NOMO-1 treated with dmso at 0.1 percent for 144 hours (cell line): ENCODE measurements around the gene ETFB.

Experiments
- DNase-seq: peaks from one replicate; lab custom pipeline; 2025; ENCODE audit not compliant: unreplicated experiment; lab: John Stamatoyannopoulos, UW

Gene ETFB

GRCh38 chr19:51372649-51373504 is 6.7 kb upstream of the ETFB start, which contains the start of gene NKG7:
Gene NKG7, minus strand, starts transcription at chr19:51372654. Its CDS starts 119 bp downstream, at chr19:51372535.
- peak; percentile 95 for DNase-seq

GRCh38 chr19:51372021-51372648 is 5.9 kb upstream of the ETFB start:
- no peak for DNase-seq

- no peak for DNase-seq
Measured at GRCh38 chr19:51371186-51371690, 5.0 kb upstream of the ETFB start.

DNA sequence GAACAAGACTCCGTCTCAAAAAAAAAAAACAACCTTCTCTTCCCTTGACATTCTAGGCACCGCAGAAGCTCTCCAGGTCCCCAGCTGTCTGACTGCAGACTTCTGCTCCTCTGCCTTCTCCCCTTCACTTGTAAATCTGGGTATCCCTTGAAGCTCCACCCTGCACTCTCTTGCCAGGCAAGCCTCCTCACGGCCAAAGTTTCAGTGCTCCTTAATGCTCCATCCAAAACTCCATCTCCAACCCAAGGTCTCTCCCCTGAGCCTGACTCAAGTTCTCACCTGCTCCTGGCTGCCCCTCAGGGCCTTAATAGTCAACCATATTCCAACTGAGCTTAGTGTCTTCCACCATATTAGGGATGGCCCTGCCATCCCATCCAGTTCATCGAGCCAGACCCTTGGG is 4.0 kb upstream of the ETFB start:
- DNase-seq, result no peak

DNA sequence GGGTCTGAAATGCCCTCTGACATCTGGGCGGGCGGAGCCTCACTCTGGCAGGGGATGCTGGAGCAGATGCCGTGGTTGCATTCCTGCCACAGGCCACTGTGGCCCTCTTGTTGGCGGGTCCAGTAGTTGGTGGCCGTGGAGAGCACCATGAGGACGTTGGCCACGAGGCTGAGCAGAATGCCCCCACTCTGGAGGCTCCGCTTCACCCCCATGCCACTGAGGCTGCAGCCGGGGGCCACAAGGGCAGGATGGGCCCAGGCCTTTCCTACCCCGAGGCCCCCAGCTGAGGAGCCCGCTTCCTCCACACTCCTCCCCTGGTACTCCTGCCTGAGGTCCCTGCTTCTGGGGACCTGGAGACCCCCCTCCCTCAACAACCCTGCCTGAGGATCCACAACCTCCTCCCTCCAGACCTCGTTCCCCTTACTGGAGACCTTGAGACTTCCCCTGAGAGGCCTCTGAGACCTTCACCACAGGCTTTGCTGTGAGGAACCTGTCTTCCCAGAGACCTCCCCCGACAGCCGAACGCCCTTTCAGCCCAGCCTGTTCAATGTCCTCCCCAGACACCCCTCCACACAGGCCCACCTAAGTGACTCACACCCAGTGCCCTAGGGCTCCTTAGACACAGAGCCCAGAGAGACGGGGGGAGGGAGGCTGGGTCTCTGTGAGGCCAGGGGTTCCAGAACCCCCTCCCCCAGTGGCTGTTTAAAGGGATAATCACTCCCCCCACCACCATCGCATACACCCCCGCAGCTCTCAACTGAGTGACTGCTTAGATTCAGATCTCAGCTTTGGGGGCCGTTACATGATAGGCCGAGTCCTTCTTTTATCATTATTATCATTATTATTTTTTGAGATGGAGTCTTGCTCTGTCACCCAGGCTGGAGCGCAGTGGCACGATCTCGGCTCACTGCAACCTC is 2.4 kb upstream of the ETFB start, which contains the start of gene CLDND2:
Gene CLDND2 (minus strand): TSS at position 638 of the 917 bp plus-strand sequence. CDS start 426 bp downstream, at position 212.
- peak; percentile 40 for DNase-seq

DNA sequence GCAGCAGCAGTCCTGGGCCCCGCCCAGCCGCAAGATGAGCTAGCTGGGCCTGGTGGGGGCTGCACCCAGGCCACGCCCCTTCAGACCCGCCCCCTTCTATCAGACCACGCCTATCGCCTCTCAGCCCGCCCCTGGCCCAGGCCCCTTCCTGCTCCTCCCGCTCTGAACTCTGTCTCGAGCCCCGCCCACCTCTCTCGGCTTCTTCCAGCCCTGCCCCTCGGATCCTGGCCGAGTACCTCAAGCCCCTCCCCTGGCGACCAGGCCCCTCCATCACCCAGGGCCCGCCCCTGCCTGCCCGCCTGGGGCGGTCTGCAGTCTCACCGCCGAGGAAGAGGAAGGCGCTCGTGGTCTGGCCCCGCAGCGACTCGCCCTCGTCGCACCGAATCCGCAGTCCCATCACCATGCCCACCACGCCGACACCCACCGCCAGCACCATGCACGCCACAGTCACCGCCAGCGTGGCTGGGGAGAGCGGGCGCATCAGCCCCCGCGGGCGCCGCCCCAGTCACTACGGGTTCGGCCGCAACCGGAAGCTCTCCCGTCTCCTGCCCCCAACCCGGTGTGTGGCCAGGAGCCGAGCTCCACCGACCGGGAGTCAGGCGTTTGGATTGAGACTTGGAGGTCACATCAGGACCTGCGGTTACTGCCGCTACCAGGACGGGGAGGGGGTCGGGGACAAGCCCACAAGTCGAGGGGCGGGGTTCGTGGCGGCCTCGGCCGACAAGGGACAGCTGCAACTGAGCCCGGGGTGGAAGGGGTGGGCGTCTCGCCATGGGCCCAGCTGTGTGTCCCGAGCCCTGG is 1.6 kb upstream of the ETFB start:
- peak; percentile 99 for DNase-seq

- no peak for DNase-seq
Measured at GRCh38 chr19:51367255-51367564, 1.0 kb upstream of the ETFB start.

- DNase-seq, result peak; percentile 98
Measured at GRCh38 chr19:51366389-51367254, 434 bp upstream of the ETFB start.

- DNase-seq, result no peak
Measured at GRCh38 chr19:51365211-51365964, 800 bp downstream of the ETFB start.

DNA sequence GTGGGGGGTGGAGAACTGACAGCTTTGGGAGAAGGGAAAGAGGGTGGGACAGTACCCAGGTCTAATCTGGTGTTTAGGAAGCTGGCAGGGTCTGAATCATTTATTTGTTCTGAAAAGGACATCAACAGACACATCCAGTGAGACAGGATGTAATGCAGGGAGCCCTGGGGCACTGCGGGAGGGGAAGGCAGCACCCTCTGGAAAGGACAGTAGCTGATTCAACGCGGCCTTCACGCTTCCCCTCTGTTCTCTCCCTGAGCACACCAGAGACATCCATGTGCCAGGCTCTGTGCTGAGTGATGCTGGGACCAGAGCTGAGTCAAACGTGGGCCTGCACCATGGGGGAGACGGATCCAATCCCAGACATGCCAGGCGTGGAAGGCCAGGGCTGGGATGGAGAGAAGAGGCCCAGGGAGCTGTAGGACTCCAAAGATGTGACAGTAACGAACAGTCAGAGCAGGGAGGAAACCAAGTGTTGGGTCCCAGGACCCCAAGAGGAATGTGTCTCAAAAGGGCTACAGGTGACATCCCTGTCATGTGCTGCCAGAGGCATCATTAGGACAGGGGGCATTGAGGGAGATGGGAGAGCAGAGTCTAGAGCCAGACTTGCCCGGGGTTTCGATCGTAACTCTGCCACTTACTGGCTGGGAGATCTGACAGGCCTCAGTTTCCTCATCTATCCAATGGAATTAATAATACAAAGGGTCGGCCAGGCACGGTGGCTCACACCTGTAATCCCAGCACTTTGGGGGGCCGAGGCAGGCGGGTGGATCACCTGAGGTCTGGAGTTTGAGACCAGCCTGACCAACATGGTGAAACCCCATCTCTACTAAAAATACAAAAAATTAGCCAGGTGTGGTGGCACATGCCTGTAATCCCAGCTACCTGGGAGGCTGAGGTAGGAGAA is 1.7 kb downstream of the ETFB start:
- DNase-seq, result no peak

DNA sequence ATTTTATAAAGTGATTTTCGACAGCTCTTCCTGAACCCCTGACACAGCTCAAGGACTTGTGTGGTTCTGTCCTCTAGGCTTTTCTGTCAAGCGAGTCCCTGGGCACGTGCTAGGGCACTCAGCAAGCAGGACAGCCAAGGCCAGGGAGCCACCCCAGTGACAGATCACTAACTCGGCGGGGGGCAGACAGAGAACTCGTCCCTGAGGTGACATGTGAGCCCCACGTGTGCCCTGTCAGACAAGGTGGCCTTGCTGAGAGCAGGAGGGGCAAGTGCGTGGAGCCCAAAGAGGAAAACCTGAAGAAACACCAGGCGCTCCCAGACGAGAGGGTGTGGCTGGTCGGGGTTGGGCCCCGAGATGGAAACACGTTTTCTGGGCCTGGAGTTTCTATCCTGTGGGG is 4.9 kb downstream of the ETFB start:
- no peak for DNase-seq

DNA sequence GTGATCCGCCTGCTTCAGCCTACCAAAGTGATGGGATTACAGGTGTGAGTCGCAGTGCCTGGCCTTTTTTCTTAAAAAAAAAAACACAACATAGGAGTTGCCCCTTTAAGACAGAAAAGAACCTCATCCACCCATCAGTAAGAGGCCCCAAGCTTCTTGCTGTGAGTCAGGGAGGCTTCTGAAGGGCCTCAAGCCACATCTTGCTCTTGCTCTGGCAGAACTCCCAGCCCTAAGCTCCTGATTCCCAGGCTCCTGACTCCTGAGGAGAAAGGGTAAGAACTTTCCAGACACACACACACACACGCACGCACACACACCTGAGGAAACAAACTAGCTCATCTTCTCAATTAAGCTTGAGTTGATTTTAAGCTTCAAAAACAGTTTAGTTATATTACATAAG is 6.9 kb downstream of the ETFB start:
- DNase-seq, result no peak

GRCh38 chr19:51357952-51358351 is 8.2 kb downstream of the ETFB start:
- no peak for DNase-seq

DNA sequence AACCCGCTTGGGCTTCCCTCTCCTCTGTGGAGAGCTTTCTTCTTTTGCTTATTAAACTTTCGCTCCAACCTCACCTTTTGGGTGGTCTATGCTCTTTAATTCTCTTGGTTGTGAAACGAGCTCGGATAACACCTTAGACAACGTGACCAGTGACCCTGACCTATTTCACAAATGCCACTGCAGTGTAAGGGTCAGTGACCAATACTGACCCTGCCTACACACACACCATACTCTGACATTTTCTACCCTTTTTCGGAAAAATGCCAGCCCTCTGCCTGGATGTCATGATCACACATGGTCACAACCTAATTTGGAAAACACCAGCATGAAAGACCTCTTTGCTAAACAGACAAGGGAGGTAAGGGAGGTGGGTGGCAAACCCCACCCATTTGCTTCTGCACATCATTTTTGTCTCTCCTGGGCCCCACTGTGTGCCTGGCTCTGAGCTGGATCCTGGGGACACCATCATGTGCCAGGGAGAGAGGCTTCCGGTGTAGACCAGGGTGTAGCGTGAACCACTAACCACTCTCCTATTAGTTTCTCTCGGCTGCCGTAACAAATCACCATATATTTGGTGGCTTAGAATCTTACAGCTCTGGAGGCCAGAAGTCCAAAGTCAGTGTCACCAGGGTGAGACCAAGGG is 9.9 kb downstream of the ETFB start:
- no peak for DNase-seq

GRCh38 chr19:51354742-51355148 is 11.4 kb downstream of the ETFB start:
- DNase-seq, result no peak

DNA sequence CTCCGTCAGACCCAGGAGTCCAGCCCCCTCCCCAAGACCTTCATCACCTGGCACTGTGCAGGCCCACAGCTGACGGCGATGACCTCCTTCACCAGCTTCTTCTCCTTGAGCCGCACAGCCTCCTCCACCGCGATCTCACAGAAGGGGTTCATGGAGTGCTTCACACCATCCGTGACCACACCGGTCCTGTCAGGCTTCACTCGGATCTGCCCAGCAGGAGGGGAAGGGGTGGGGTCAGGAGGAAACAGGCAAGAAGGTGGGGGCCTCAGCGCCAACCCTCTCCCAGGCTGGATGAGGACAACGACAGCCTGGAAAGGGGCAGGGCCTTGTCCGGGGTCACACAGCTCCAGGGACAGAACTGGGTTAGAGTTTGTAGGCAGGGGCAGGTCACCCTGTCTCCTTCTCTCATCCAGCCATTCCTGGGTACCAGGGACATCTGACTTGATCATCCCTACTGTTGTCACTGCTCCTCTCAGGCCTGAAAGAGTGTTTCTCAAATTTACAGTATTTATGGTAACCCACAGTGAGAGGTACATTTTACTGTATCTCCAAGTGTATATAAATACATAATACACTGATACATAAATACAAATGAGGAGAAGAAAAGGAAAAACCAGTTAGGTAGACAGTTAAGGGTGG is 12.0 kb downstream of the ETFB start:
- no peak for DNase-seq
